Adipocyte (in vitro differentiated cells): ENCODE results near the gene UNC13C.

Experiments
- DNase-seq: peaks from one replicate; pipeline ENCODE4 v3.0.0-alpha.2; 2015; ENCODE audit warnings: low read depth
- H3K27me3 ChIP-seq: replicated peaks from 2 replicates; pipeline ENCODE4 v1.7.0; 2013; ENCODE audit warnings: mild to moderate bottlenecking, low read length, moderate library complexity; ENCODE audit not compliant: control insufficient read depth, insufficient read depth
- H3K36me3 ChIP-seq: 2 replicates; pipeline ENCODE4 v1.7.0; 2013; ENCODE audit warnings: low read length, mild to moderate bottlenecking, moderate library complexity; ENCODE audit not compliant: control insufficient read depth, insufficient read depth, severe bottlenecking
- H3K4me1 ChIP-seq: 2 replicates; pipeline ENCODE4 v1.7.0; 2013; ENCODE audit warnings: mild to moderate bottlenecking, low read length, moderate library complexity; ENCODE audit not compliant: control insufficient read depth, insufficient read depth
- H3K4me3 ChIP-seq: 2 replicates; pipeline ENCODE4 v1.7.0; 2013; ENCODE audit warnings: mild to moderate bottlenecking, low read length, moderate library complexity
- H3K9ac ChIP-seq: 2 replicates; pipeline ENCODE4 v1.7.0; 2013; ENCODE audit warnings: mild to moderate bottlenecking, low read length, moderate library complexity
- H3K9me3 ChIP-seq: 2 replicates; pipeline ENCODE4 v1.7.0; 2013; ENCODE audit warnings: mild to moderate bottlenecking, low read length, moderate library complexity; ENCODE audit not compliant: control insufficient read depth

The UNC13C gene

DNA sequence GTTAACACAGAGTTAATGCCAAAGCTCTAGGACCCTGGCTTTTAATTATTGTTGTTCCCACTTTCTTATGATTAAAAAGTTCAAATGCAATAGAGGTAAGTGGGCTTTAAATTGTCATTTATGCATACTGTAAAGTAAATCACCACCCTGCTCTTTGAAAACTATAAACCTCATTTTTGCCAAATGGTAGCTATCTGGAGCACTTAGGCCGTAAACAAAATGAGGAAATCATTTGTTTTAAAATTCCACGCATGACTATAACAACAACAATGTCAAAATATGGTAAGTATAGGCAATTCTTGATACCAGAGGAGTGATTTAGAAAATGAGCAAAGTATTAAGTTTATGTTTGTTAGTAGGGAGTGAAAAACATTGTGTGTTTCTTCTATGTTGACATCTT, 1.8 kb downstream of the UNC13C start:
- H3K4me1 ChIP-seq, result peaks cover 9% of the 10 kb centered on the region
- no peaks in the 10 kb centered on the region for H3K36me3 ChIP-seq
- DNase-seq, result no peak
- no peak overlapping the region for H3K4me3 ChIP-seq
- H3K9me3 ChIP-seq, result no peaks in the 10 kb centered on the region
- H3K27me3 ChIP-seq, result peaks cover 30% of the 10 kb centered on the region
- H3K9ac ChIP-seq, result no peak overlapping the region

DNA sequence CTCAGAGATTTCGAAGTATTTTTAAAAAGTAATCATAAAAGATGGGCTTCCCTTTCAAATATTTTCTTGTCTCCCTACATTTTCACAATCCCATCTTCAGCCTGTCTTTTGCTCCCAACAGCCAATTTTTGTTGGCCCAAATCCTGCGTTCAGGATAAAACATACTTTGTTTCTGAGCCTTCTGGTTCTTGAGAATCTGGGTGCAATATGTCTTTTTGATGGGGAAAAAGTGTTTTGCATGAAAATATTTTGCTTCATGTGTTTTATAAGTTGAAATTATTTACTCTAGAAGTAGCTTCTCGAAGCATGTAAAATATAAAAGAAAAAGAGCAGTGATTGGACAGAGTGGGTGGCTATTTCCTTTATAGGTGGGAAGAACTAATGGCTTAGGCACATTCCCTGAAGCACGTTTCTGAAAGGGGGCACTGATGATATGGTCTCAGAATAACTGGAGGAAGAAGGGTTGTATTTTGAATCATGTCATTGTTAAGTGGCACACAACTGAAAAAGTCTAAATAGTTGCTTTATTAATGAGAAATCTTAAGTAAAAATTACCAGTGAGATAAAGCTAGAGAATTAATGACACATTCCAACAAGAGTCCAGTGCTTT, 3.9 kb downstream of the UNC13C start:
- H3K4me3 ChIP-seq, result no peak overlapping the region

DNA sequence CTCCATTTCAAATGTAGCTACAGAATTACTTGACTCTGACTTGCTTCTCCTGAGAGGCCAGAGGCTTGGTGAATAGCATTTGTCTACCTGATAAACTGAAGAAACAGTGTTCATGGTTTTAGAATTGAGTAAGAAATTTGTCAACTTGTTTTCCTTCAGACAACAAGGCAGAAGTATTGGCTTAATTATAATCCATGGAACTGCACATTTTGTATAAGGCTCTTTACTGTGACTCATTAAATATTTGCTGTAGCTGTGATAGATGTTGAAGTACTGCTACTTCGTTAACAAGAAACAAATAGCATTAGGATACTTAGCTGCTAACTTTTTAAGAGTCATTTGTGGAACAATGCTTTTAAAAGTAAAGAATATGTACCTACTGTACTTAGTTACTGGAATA, 4.6 kb downstream of the UNC13C start:
- H3K4me3 ChIP-seq, result no peak overlapping the region

More for the DNA sequence above, 3.9 kb downstream of the UNC13C start:
- Histone ChIP-seq H3K27me3 (peaks cover 27% of the 10 kb centered on the region), H3K4me1 (peaks cover 9% of the 10 kb centered on the region), H3K9ac (no peak overlapping the region), H3K36me3 (no peaks in the 10 kb centered on the region), H3K9me3 (no peaks in the 10 kb centered on the region)
- no peak for DNase-seq

DNA sequence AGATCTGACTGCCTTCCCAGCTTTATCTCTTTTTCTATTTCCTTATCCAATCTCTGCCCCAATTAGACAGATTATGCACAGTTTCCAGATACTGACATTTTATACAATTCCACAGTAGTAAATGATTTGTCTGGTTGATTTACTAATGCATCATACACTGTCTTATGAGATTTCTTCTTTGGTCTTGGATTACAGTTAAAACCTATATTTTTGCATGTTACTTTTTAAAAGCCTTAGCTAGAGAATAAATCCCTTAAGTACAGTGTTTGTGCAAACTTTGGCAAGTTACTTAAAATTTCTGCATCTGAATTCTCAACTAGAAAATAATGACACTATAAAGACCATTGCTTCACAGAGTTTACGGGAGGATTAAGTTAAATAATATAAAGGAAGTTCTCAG, 6.0 kb downstream of the UNC13C start:
- peaks cover 9% of the 10 kb centered on the region for H3K27me3 ChIP-seq
- no peaks in the 10 kb centered on the region for H3K36me3 ChIP-seq
- no peak overlapping the region for H3K4me3 ChIP-seq
- no peaks in the 10 kb centered on the region for H3K9me3 ChIP-seq
- DNase-seq, result no peak
- H3K4me1 ChIP-seq, result no peaks in the 10 kb centered on the region
- no peak overlapping the region for H3K9ac ChIP-seq

More for the DNA sequence above, 4.6 kb downstream of the UNC13C start:
- H3K9me3 ChIP-seq, result no peaks in the 10 kb centered on the region
- peaks cover 9% of the 10 kb centered on the region for H3K4me1 ChIP-seq
- H3K36me3 ChIP-seq, result no peaks in the 10 kb centered on the region
- peaks cover 23% of the 10 kb centered on the region for H3K27me3 ChIP-seq
- no peak overlapping the region for H3K9ac ChIP-seq
- no peak for DNase-seq

DNA sequence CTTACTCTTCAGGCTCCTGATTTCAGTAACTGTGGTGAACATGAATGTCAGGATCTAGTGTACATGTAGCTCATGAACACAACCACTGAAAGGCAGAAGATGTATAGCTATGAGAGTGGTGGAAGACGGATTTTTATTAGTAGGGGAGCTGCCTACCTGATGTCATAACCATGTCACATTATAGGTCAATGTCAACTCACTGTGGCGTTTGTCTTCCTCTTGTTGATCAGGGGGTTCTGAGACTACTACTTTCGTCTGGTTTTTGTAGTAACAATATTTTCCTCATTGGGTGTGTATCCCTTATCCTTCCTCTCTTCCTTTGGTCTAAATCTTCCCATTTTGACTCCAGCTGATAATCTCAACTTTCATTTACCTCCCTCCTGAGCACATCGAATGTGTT, 7.3 kb downstream of the UNC13C start:
- H3K27me3 ChIP-seq, result peaks cover 6% of the 10 kb centered on the region
- no peak overlapping the region for H3K9ac ChIP-seq
- no peak for DNase-seq
- H3K36me3 ChIP-seq, result no peaks in the 10 kb centered on the region
- H3K9me3 ChIP-seq, result no peaks in the 10 kb centered on the region
- no peaks in the 10 kb centered on the region for H3K4me1 ChIP-seq
- H3K4me3 ChIP-seq, result no peak overlapping the region

DNA sequence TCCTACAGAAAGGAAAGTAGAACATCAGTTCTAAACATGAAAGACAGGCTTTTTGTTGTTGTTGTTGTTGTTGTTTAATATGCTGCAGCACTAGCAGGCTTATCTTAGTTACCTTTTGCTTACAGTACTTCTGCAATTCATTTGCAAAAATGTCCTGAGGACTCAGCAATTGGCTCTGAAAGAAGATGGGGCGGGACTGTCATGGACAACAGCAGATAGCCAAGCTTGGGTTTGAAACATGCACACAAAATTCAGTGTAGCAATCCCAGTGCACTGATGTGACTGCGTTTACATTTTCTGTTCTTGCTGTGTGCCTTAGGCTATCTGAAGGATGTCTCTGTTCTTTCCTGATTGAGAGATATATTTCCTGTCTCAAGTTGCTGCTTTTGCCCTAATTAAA, 9.2 kb downstream of the UNC13C start:
- Histone ChIP-seq H3K4me1 (no peaks in the 10 kb centered on the region), H3K9me3 (peaks cover 3% of the 10 kb centered on the region), H3K4me3 (no peak overlapping the region), H3K36me3 (no peaks in the 10 kb centered on the region), H3K27me3 (no peaks in the 10 kb centered on the region), H3K9ac (no peak overlapping the region)
- DNase-seq, result no peak

DNA sequence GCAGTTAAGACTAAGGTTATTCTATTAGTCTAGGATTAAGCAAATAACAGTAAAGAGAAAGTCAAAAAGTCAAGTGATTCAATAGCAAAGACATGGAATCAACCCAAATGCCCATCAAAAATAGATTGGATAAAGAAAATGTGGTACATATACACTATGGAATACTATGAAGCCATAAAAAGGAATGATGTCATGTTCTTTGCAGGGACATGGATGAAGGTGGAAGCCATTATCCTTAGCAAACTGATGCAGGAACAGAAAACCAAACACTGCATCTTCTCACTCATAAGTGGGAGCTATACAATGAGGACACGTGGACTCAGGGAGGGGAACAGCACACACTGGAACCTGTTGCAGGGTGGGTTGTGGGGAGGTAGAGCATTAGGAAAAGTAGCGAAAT, 29.0 kb downstream of the UNC13C start:
- Histone ChIP-seq H3K4me1 (no peaks in the 10 kb centered on the region), H3K36me3 (no peaks in the 10 kb centered on the region), H3K4me3 (no peak overlapping the region), H3K9me3 (no peaks in the 10 kb centered on the region), H3K9ac (no peak overlapping the region), H3K27me3 (no peaks in the 10 kb centered on the region)
- no peak for DNase-seq

DNA sequence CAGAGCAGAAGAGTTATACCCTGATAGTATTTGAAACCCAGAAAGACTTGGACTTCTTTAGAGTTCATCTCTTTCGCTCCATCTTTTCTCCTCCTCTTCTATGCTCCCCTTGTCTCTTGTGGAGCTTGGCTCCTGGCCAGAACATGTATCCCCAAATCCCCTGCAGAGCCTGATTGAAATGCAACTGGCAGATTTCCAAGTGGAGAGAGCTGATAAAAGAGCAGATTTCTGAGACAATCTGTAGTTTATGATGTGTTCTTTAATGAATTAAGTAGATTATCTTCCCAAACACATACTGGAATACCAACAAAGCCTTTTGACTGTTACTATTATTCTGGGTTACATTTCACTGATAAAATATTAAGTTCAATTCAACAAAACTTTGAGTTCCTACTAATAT, 33.4 kb downstream of the UNC13C start:
- no peaks in the 10 kb centered on the region for H3K27me3 ChIP-seq
- H3K4me3 ChIP-seq, result no peak overlapping the region
- H3K36me3 ChIP-seq, result no peaks in the 10 kb centered on the region
- no peak overlapping the region for H3K9ac ChIP-seq
- DNase-seq, result no peak
- no peaks in the 10 kb centered on the region for H3K9me3 ChIP-seq
- no peaks in the 10 kb centered on the region for H3K4me1 ChIP-seq

DNA sequence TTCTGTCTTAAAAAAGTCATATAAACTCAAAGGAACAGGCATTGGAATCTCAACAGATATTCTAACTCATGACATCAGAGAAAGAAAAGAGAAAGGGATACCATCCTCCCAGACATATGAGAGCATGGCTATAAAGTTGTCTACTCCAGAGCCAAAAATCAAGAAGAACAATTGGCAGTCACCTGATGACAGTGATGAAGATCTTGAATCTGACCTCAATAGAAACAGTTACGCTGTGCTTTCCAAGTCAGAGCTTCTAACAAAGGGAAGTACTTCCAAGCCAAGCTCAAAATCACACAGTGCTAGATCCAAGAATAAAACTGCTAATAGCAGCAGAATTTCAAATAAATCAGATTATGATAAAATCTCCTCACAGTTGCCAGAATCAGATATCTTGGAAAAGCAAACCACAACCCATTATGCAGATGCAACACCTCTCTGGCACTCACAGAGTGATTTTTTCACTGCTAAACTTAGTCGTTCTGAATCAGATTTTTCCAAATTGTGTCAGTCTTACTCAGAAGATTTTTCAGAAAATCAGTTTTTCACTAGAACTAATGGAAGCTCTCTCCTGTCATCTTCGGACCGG, 35.9 kb downstream of the UNC13C start:
- Histone ChIP-seq H3K9ac (no peak overlapping the region), H3K36me3 (no peaks in the 10 kb centered on the region), H3K4me3 (no peak overlapping the region), H3K27me3 (no peaks in the 10 kb centered on the region), H3K9me3 (no peaks in the 10 kb centered on the region), H3K4me1 (no peaks in the 10 kb centered on the region)
- DNase-seq, result no peak

DNA sequence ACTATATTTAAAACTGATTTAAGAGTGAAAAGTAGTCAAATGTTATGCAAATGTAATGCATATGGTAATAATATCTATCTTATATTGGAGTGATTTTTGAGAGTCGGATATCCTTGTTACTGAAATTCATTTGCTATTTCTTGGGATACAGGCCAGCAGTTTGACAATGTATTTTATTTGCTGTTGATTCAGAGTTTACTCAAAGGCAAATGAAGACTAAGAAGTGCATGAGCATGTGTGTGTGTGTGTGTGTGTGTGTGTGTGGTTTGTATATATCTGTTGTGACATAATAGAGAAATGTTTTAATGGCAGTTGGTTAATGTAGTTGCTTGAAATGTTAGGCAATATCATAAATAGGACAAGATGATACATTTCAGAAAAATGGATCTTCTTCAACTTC, 39.0 kb downstream of the UNC13C start:
- DNase-seq, result no peak
- Histone ChIP-seq H3K9me3 (no peaks in the 10 kb centered on the region), H3K27me3 (no peaks in the 10 kb centered on the region), H3K4me1 (no peaks in the 10 kb centered on the region), H3K36me3 (no peaks in the 10 kb centered on the region), H3K4me3 (no peak overlapping the region), H3K9ac (no peak overlapping the region)

DNA sequence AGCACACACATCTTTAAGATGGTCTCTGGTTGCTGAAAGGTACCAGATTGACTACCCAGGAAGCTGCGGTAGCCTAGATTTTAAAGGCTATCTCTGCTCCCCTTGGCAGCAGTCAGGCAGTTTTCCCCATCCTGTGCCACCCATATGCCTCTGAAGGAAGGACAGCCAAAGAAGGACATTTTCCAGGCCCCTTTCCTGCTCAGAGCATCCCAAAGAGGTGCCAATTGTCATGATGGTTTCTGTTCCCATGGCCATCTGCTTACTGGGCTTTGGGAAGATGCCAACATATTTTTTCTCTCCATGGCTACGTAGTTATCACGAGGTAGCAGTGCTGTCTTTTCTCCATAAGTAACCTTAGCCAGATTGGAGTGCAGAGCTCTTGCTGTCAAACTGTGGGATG, 39.7 kb downstream of the UNC13C start:
- Histone ChIP-seq H3K27me3 (no peaks in the 10 kb centered on the region), H3K36me3 (no peaks in the 10 kb centered on the region), H3K4me1 (no peaks in the 10 kb centered on the region), H3K9ac (no peak overlapping the region), H3K4me3 (no peak overlapping the region), H3K9me3 (no peaks in the 10 kb centered on the region)
- DNase-seq, result no peak

DNA sequence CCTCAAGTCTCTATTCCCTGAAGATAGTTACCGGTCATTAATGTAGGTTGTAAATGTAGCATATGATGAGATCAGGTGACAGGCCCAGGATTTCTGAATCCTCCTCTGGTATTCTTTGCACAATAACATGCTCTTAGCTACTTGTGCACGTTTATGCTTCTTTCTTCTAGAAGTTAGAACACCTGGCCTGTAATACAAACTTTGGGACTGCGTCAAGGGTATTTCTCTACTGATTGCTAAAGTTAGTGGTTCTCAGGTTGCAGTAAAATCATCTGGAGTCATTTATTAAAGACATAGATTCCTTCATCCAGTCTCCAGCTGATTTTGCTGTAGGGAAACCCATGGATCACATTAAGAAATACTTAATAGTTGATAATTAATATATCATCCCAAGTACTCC, 48.0 kb downstream of the UNC13C start:
- Histone ChIP-seq H3K27me3 (no peaks in the 10 kb centered on the region), H3K4me3 (no peak overlapping the region), H3K36me3 (no peaks in the 10 kb centered on the region), H3K9ac (no peak overlapping the region), H3K4me1 (no peaks in the 10 kb centered on the region), H3K9me3 (no peaks in the 10 kb centered on the region)
- no peak for DNase-seq
